Upper lobe of right lung (tissue), 1 donor: ENCODE results near the gene PCBP2. TPM values are rescaled to one million over a fixed set of nuclear protein-coding genes. Genes with fewer than 3 reads are reported as not detected.

Source experiments
- ATAC-seq: fragments of 200-7000 bp; cut with Tn5 transposase; one replicate; pipeline ENCODE4 v1.9.1; 2020; ENCODE audit warnings: mild to moderate bottlenecking, moderate library complexity
- DNase-seq: peaks from one replicate; pipeline ENCODE4 v3.0.0-alpha.2; 2020
- H3K27ac ChIP-seq: fragments of 200-600 bp; one replicate; pipeline ENCODE4 v1.8.0; 2022
- H3K27me3 ChIP-seq: fragments of 200-600 bp; one replicate; pipeline ENCODE4 v1.8.0; 2022; ENCODE audit warnings: mild to moderate bottlenecking
- H3K36me3 ChIP-seq: fragments of 200-600 bp; one replicate; pipeline ENCODE4 v1.8.0; 2022
- H3K4me1 ChIP-seq: fragments of 200-600 bp; one replicate; pipeline ENCODE4 v1.8.0; 2022
- H3K4me3 ChIP-seq: fragments of 200-600 bp; one replicate; pipeline ENCODE4 v1.8.0; 2022; ENCODE audit warnings: mild to moderate bottlenecking
- H3K9me3 ChIP-seq: fragments of 200-600 bp; one replicate; pipeline ENCODE4 v1.8.0; 2022
- CTCF ChIP-seq: fragments of 200-600 bp; IDR thresholded peaks from one replicate; pipeline ENCODE4 v1.8.0; 2022; ENCODE audit warnings: antibody characterized with exemption
- intact Hi-C: fragments of 100-400 bp; cut with DNase I; formaldehyde crosslinking; loops from one replicate; pipeline ENCODE4 v1.11.0; 2022
- total RNA-seq: library from RNA; stranded (reverse); fragmentation: NEBNext Ultra II Directional; extraction: Animal tissue kit (Norgen Biotek cat#: 25700); gene quantifications from one replicate; pipeline ENCODE4 v1.2.1, GENCODE V29; 2021
- donor health status: DM: no; HTN: yes; CAD: no; lungs with severe emphysema.

The PCBP2 gene
- total RNA-seq, 1 donor from 2014 or later = 727 TPM

GRCh38 chr12:53513712-53514410 is 62.0 kb downstream of the PCBP2 start:
- intact Hi-C loops = no loop called here
- peak overlapping the region; percentile 73 for H3K27ac ChIP-seq
- H3K4me3 ChIP-seq = peak overlapping the region; percentile 39
- H3K36me3 ChIP-seq = peaks cover 82% of the 10 kb centered on the region
- H3K4me1 ChIP-seq = peaks cover 9% of the 10 kb centered on the region
- ATAC-seq = peak; percentile 85
- no peaks in the 10 kb centered on the region for H3K9me3 ChIP-seq
- H3K27me3 ChIP-seq = no peaks in the 10 kb centered on the region
- peak; percentile 33 for DNase-seq
- no peak for TF ChIP-seq CTCF

- no peak for TF ChIP-seq CTCF
- H3K4me1 ChIP-seq = peaks cover 7% of the 10 kb centered on the region
- intact Hi-C loops = no loop called here
- peaks cover 91% of the 10 kb centered on the region for H3K36me3 ChIP-seq
- H3K27ac ChIP-seq = peak overlapping the region; percentile 73
- peak overlapping the region; percentile 39 for H3K4me3 ChIP-seq
- DNase-seq (no peak), ATAC-seq (peak; percentile 39)
- no peaks in the 10 kb centered on the region for H3K27me3 ChIP-seq
- no peaks in the 10 kb centered on the region for H3K9me3 ChIP-seq
These were observed 62.9 kb downstream of the PCBP2 start for GRCh38 chr12:53514628-53515290.

- Histone ChIP-seq H3K27ac (peak overlapping the region; percentile 6), H3K4me1 (peaks cover 7% of the 10 kb centered on the region), H3K27me3 (no peaks in the 10 kb centered on the region), H3K36me3 (peaks cover 96% of the 10 kb centered on the region), H3K4me3 (peak overlapping the region; percentile 39), H3K9me3 (no peaks in the 10 kb centered on the region)
- DNase-seq = no peak
- intact Hi-C loops = no loop called here
- TF ChIP-seq CTCF = no peak
- no peak for ATAC-seq
These were observed 63.4 kb downstream of the PCBP2 start for GRCh38 chr12:53515291-53515680.

DNA sequence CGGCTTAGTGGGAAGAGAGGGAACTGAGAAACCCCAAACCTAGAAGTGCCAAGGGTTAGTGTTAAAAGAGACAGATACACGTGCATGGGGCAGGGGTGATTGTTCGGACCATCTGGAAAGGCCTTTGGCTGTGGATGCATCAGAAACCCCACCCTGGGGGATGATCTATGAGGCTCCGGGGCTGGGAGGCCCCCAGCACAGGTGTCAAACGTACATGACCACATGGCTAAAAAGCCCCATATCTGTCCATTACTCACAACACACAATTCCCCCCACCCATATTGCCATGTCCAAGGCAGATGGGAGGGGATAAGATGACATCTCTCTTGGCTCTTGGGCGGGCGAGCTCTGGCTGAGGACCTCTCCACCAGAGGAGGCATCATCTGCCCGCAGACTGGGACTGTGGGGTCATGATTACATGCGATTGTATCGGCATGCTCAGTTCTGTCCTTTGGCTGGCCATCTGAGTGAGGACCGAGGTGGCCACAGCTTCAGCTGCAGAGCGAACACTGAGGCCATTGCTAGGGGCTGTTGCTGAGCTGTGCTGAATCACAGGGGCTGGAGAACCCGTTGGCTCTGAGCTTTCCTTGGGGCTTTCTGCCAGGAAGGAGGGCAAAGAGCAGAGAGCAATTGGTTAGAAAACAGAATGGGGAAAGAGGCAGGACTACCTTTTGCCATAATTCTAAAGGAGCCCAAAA is 65.0 kb downstream of the PCBP2 start:
- Histone ChIP-seq H3K9me3 (no peaks in the 10 kb centered on the region), H3K4me1 (peaks cover 7% of the 10 kb centered on the region), H3K27ac (no peak overlapping the region), H3K36me3 (peaks cover 99% of the 10 kb centered on the region), H3K27me3 (no peaks in the 10 kb centered on the region), H3K4me3 (no peak overlapping the region)
- ATAC-seq (no peak), DNase-seq (peak; percentile 53)
- intact Hi-C loops = no loop called here
- no peak for TF ChIP-seq CTCF

DNA sequence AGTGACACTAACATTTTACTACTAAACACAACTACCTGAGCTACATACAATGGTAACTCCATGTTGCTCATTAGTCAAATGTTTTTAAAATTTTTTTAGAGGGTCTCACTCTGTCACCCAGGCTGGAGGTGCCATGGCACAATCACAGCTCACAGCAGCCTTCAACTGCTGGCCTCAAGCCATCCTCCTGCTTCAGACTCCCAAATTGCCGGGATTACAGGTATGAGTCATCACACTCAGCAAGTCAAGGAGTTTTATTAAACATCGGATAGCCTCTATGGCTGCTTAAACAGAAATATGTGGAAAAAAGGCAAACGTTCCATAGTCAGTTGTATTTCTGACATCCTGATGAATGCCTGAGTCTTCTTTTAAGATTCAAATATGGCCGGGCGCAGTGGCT is 66.5 kb downstream of the PCBP2 start:
- H3K36me3 ChIP-seq = peaks cover 100% of the 10 kb centered on the region
- no peak for ATAC-seq
- H3K4me1 ChIP-seq = peaks cover 4% of the 10 kb centered on the region
- TF ChIP-seq CTCF = no peak
- no peak overlapping the region for H3K27ac ChIP-seq
- H3K27me3 ChIP-seq = no peaks in the 10 kb centered on the region
- intact Hi-C loops = no loop called here
- H3K4me3 ChIP-seq = no peak overlapping the region
- no peak for DNase-seq
- no peaks in the 10 kb centered on the region for H3K9me3 ChIP-seq
